ENCODE results near the gene ZNF423. TPM values are rescaled to one million over a fixed set of nuclear protein-coding genes. Genes with fewer than 3 reads are reported as not detected.

Gene ZNF423
- total and polyA plus RNA-seq, 7 donors, result 2.3 to 30.7 (median 14.4) TPM

GRCh38 chr16:49889725-49890397 is 33.9 kb upstream of the ZNF423 start:
- no peaks in the 10 kb centered on the region for H3K9me3 ChIP-seq
- H3K4me1 ChIP-seq, result no peaks in the 10 kb centered on the region
- no peak overlapping the region for H3K4me3 ChIP-seq
- DNase-seq (no peak), ATAC-seq (no peak)
- no peaks in the 10 kb centered on the region for H3K36me3 ChIP-seq (ENCODE audit: insufficient read depth in 1 of 2, low read depth in 1 of 2)
- H3K27me3 ChIP-seq (ENCODE audit: insufficient read depth in 3 of 3, low read length in 2 of 3), result no peaks in the 10 kb centered on the region
- no peak overlapping the region for H3K27ac ChIP-seq
- TF ChIP-seq CTCF (IDR thresholded peaks at IDR 0.05), result no peak
- 91 to 93% (median 91%) methylated on average over 5 of the region's 5 CpGs for WGBS, 3 donors
- intact Hi-C loops (cut with DNase I), result loop anchor here in 1 of 2 donors (10.0 kb wide), 1 partner anchor 485 kb away; no protein-coding TSS in a partner anchor

GRCh38 chr16:49886554-49887094 is 30.7 kb upstream of the ZNF423 start:
- Histone ChIP-seq H3K4me3 (no peak overlapping the region), H3K9me3 (no peaks in the 10 kb centered on the region), H3K4me1 (no peaks in the 10 kb centered on the region), H3K36me3 (ENCODE audit: insufficient read depth in 1 of 2, low read depth in 1 of 2) (no peaks in the 10 kb centered on the region), H3K27ac (no peak overlapping the region), H3K27me3 (ENCODE audit: insufficient read depth in 3 of 3, low read length in 2 of 3) (no peaks in the 10 kb centered on the region)
- intact Hi-C loops (cut with DNase I), result loop anchor here in 1 of 2 donors (10.0 kb wide), 1 partner anchor 482 kb away; no protein-coding TSS in a partner anchor
- DNase-seq (no peak), ATAC-seq (no peak)
- no peak for TF ChIP-seq CTCF (IDR thresholded peaks at IDR 0.05)
- 90 to 91% (median 90%) methylated on average over 9 of the region's 9 CpGs for WGBS, 3 donors

GRCh38 chr16:49884033-49885015 is 28.4 kb upstream of the ZNF423 start:
- DNase-seq (no peak), ATAC-seq (no peak)
- Histone ChIP-seq H3K27me3 (ENCODE audit: insufficient read depth in 3 of 3, low read length in 2 of 3) (peaks cover 0 to 5% (median 0%) of the 10 kb centered on the region in 3 donors), H3K4me1 (no peaks in the 10 kb centered on the region), H3K27ac (no peak overlapping the region), H3K9me3 (no peaks in the 10 kb centered on the region), H3K4me3 (no peak overlapping the region), H3K36me3 (ENCODE audit: insufficient read depth in 1 of 2, low read depth in 1 of 2) (no peaks in the 10 kb centered on the region)
- WGBS, 3 donors, result 62 to 71% (median 70%) methylated on average over 14 of the region's 14 CpGs
- intact Hi-C loops (cut with DNase I), result loop anchor here in 1 of 2 donors (10.0 kb wide), 1 partner anchor 480 kb away; no protein-coding TSS in a partner anchor
- no peak for TF ChIP-seq CTCF (IDR thresholded peaks at IDR 0.05)

- Histone ChIP-seq H3K27me3 (ENCODE audit: insufficient read depth in 3 of 3, low read length in 2 of 3) (peaks cover 0 to 5% (median 0%) of the 10 kb centered on the region in 3 donors), H3K4me3 (no peak overlapping the region), H3K4me1 (no peaks in the 10 kb centered on the region), H3K36me3 (ENCODE audit: insufficient read depth in 1 of 2, low read depth in 1 of 2) (no peaks in the 10 kb centered on the region), H3K27ac (no peak overlapping the region), H3K9me3 (no peaks in the 10 kb centered on the region)
- DNase-seq, result no peak
- TF ChIP-seq CTCF (IDR thresholded peaks at IDR 0.05), result no peak
- ATAC-seq, result no peak
- intact Hi-C loops (cut with DNase I), result loop anchor here in 1 of 2 donors (10.0 kb wide), 1 partner anchor 479 kb away; no protein-coding TSS in a partner anchor
- 66 to 75% (median 70%) methylated on average over 15 to 16 of the region's 16 CpGs for WGBS, 3 donors
These were observed 27.4 kb upstream of the ZNF423 start for GRCh38 chr16:49883076-49884014.

Measured in psoas muscle (tissue), 8 donors.